Tibial artery (tissue), 4 donors: ENCODE data around the gene SLC43A1.
A peak's percentile ranks its signal among the peaks of the same experiment; 100 is the strongest.

Experiments
- DNase-seq, 2 donors: peaks; one replicate each; pipeline ENCODE4 v3.0.0-alpha.2; 2019
- H3K27ac ChIP-seq, 2 donors: fragments of 200-600 bp; sonication (generic) in 1 of 2; 1 replicate in 1 of 2; 2 replicates in 1 of 2; pipeline ENCODE4 v1.5.1; 2018 to 2019; ENCODE audit warnings: mild to moderate bottlenecking in 1 of 2
- H3K27me3 ChIP-seq, 2 donors: fragments of 200-600 bp; sonication (generic) in 1 of 2; one replicate each; pipeline versions ENCODE4 v1.5.1 to v1.6.0; 2016 to 2019
- H3K36me3 ChIP-seq, 3 donors: fragments of 200-600 bp; sonication (generic) in 2 of 3; one replicate each; pipeline ENCODE4 v1.5.1; 2016 to 2019; ENCODE audit warnings: mild to moderate bottlenecking in 2 of 3
- H3K4me1 ChIP-seq, 4 donors: fragments of 200-600 bp; sonication (generic) in 2 of 4; 1 replicate in 3 of 4; 2 replicates in 1 of 4; pipeline ENCODE4 v1.5.1; 2016 to 2019
- H3K4me3 ChIP-seq, 2 donors: fragments of 200-600 bp; sonication (generic) in 1 of 2; 1 replicate in 1 of 2; 2 replicates in 1 of 2; pipeline ENCODE4 v1.5.1; 2018 to 2019; ENCODE audit warnings: mild to moderate bottlenecking in 2 of 2
- H3K9me3 ChIP-seq, 3 donors: fragments of 200-600 bp; sonication (generic) in 1 of 3; one replicate each; pipeline ENCODE4 v1.5.1; 2016 to 2019
- CTCF ChIP-seq, 2 experiments: fragments of 200-600 bp in 1 of 2; fragments of 450-650 bp in 1 of 2; IDR thresholded peaks; one replicate each; pipeline ENCODE4 v1.5.1; 2017 to 2019; ENCODE audit warnings: antibody characterized with exemption in 2 of 2, mild to moderate bottlenecking in 1 of 2, moderate library complexity in 1 of 2
- intact Hi-C: fragments of 100-400 bp; cut with DNase I; formaldehyde crosslinking; loops from one replicate; pipeline ENCODE4 v1.15.0; 2023; ENCODE audit warnings: low total_unique reads

Gene SLC43A1

GRCh38 chr11:57485217-57485990 is 30.1 kb downstream of the SLC43A1 start:
- Histone ChIP-seq H3K27me3 (peaks cover 0 to 22% of the 10 kb centered on the region in 2 donors), H3K36me3 (peaks cover 48 to 63% (median 60%) of the 10 kb centered on the region in 3 donors), H3K4me3 (no peak overlapping the region), H3K27ac (no peak overlapping the region), H3K4me1 (peaks cover 4 to 14% (median 10%) of the 10 kb centered on the region in 4 donors), H3K9me3 (no peaks in the 10 kb centered on the region)
- intact Hi-C loops: no loop called here
- TF ChIP-seq CTCF (IDR thresholded peaks at IDR 0.05): no peak
- DNase-seq: no peak

- Histone ChIP-seq H3K4me3 (no peak overlapping the region), H3K9me3 (no peaks in the 10 kb centered on the region), H3K27me3 (peaks cover 0 to 24% of the 10 kb centered on the region in 2 donors), H3K27ac (no peak overlapping the region), H3K36me3 (peaks cover 43 to 51% (median 48%) of the 10 kb centered on the region in 3 donors), H3K4me1 (peaks cover 4 to 14% (median 10%) of the 10 kb centered on the region in 4 donors)
- no peak for TF ChIP-seq CTCF (IDR thresholded peaks at IDR 0.05)
- DNase-seq: no peak
- intact Hi-C loops: no loop called here
Measured at GRCh38 chr11:57484141-57484710, 31.3 kb downstream of the SLC43A1 start.

GRCh38 chr11:57483562-57483918 is 32.0 kb downstream of the SLC43A1 start:
- DNase-seq: no peak
- H3K9me3 ChIP-seq: no peaks in the 10 kb centered on the region
- H3K27me3 ChIP-seq: peaks cover 0 to 25% of the 10 kb centered on the region in 2 donors
- H3K36me3 ChIP-seq: peaks cover 36 to 44% (median 41%) of the 10 kb centered on the region in 3 donors
- H3K4me3 ChIP-seq: no peak overlapping the region
- no peak overlapping the region for H3K27ac ChIP-seq
- TF ChIP-seq CTCF (IDR thresholded peaks at IDR 0.05): no peak
- H3K4me1 ChIP-seq: peaks cover 4 to 14% (median 10%) of the 10 kb centered on the region in 4 donors
- intact Hi-C loops: no loop called here

GRCh38 chr11:57482782-57483561 is 32.5 kb downstream of the SLC43A1 start:
- Histone ChIP-seq H3K4me3 (no peak overlapping the region), H3K4me1 (peaks cover 4 to 14% (median 10%) of the 10 kb centered on the region in 4 donors), H3K36me3 (peaks cover 31 to 38% (median 36%) of the 10 kb centered on the region in 3 donors), H3K27me3 (peaks cover 0 to 27% of the 10 kb centered on the region in 2 donors), H3K27ac (no peak overlapping the region), H3K9me3 (no peaks in the 10 kb centered on the region)
- no peak for DNase-seq
- TF ChIP-seq CTCF (IDR thresholded peaks at IDR 0.05): peak; percentile 29 to 45
- intact Hi-C loops: no loop called here

GRCh38 chr11:57481915-57482781 is 33.4 kb downstream of the SLC43A1 start:
- no peak overlapping the region for H3K27ac ChIP-seq
- no peak for DNase-seq
- no peak overlapping the region for H3K4me3 ChIP-seq
- H3K9me3 ChIP-seq: no peaks in the 10 kb centered on the region
- TF ChIP-seq CTCF (IDR thresholded peaks at IDR 0.05): no peak
- H3K4me1 ChIP-seq: peaks cover 4 to 14% (median 10%) of the 10 kb centered on the region in 4 donors
- peaks cover 24 to 30% (median 27%) of the 10 kb centered on the region in 3 donors for H3K36me3 ChIP-seq
- H3K27me3 ChIP-seq: peaks cover 0 to 30% of the 10 kb centered on the region in 2 donors
- intact Hi-C loops: no loop called here
